PC-3 (cell line): ENCODE measurements around the gene APLP1.

Experiments used
- EZH2 ChIP-seq: fragments of 300-600 bp; sonication (generic); IDR thresholded peaks from one replicate; pipeline ENCODE4 v1.6.1; 2017; ENCODE audit warnings: antibody characterized with exemption, mild to moderate bottlenecking, low read length; ENCODE audit not compliant: unreplicated experiment
- EZH2phosphoT487 ChIP-seq: fragments of 300-600 bp; sonication (generic); IDR thresholded peaks from 2 replicates; pipeline ENCODE4 v1.6.1; 2018; ENCODE audit warnings: mild to moderate bottlenecking, antibody characterized with exemption, low read length, borderline replicate concordance
- TF ChIP-seq, protein P1 (sequence below): fragments of 300-600 bp; sonication (generic); conservative IDR thresholded peaks from 2 replicates; pipeline ENCODE4 v1.5.1; 2017; ENCODE audit warnings: antibody characterized with exemption, low read depth, mild to moderate bottlenecking, low read length

DNA sequence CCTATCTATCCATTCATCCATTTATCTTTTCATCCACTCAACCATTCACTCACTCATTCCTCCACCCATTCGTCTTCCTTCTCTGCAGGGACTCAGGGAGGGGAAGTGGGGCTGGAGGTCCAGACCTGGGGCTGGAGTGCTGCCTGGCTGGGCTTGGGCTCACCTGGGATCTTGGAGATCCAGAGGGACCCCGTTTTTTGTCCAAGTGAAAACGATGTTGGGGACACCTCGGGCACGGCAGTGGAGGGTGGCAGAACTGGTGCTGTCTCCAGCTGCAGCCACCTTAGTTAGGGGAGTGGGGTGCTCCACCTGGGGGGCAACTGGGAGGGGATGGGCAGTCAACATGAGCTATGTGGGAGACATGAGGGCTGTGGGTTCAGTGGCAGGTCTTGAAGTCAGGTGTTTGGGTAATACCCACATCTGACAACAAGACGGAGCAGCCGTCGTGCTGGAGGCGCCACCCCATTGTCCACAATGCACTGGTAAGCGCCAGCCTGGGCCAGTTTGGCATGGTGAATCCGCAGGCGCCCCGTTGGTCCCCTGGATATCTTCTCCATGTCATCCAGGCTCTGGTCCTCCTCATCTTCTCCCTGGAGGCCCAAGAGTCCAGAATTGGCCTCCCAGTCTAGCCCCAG, 26.3 kb upstream of the APLP1 start:
- TF ChIP-seq, protein P1, sequence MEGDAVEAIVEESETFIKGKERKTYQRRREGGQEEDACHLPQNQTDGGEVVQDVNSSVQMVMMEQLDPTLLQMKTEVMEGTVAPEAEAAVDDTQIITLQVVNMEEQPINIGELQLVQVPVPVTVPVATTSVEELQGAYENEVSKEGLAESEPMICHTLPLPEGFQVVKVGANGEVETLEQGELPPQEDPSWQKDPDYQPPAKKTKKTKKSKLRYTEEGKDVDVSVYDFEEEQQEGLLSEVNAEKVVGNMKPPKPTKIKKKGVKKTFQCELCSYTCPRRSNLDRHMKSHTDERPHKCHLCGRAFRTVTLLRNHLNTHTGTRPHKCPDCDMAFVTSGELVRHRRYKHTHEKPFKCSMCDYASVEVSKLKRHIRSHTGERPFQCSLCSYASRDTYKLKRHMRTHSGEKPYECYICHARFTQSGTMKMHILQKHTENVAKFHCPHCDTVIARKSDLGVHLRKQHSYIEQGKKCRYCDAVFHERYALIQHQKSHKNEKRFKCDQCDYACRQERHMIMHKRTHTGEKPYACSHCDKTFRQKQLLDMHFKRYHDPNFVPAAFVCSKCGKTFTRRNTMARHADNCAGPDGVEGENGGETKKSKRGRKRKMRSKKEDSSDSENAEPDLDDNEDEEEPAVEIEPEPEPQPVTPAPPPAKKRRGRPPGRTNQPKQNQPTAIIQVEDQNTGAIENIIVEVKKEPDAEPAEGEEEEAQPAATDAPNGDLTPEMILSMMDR = no peak
- no peak for TF ChIP-seq EZH2phosphoT487
- no peak for TF ChIP-seq EZH2
